WERI-Rb-1 (cell line): Measurements from ENCODE around the gene ZNF653.
A peak's percentile ranks its signal among the peaks of the same experiment; 100 is the strongest.

Source experiments
- DNase-seq: peaks from one replicate; pipeline ENCODE4 v3.0.0-alpha.2; 2020
- H3K27ac ChIP-seq: fragments of 250-450 bp; sonication (Bioruptor Pico); 2 replicates; pipeline ENCODE4 v1.5.1; 2020; ENCODE audit warnings: mild to moderate bottlenecking, moderate library complexity
- H3K27me3 ChIP-seq: fragments of 250-450 bp; sonication (Bioruptor Pico); 2 replicates; pipeline ENCODE4 v1.5.1; 2021; ENCODE audit warnings: mild to moderate bottlenecking, low read depth, moderate library complexity; ENCODE audit not compliant: insufficient read depth, severe bottlenecking
- H3K36me3 ChIP-seq: fragments of 250-450 bp; sonication (Bioruptor Pico); 2 replicates; pipeline ENCODE4 v1.5.1; 2020; ENCODE audit warnings: mild to moderate bottlenecking, moderate library complexity
- H3K4me3 ChIP-seq: 2 replicates; pipeline ENCODE4 v1.5.1; 2011; ENCODE audit warnings: low read depth, mild to moderate bottlenecking, control low read depth, low read length
- H3K9me3 ChIP-seq: fragments of 250-450 bp; sonication (Bioruptor Pico); 2 replicates; pipeline ENCODE4 v1.5.1; 2021; ENCODE audit warnings: mild to moderate bottlenecking, moderate library complexity; ENCODE audit not compliant: severe bottlenecking
- CTCF ChIP-seq: IDR thresholded peaks from 2 replicates; pipeline ENCODE4 v1.5.1; 2011; ENCODE audit warnings: low read depth, mild to moderate bottlenecking, control low read depth, inconsistent platforms, low read length

Gene ZNF653

GRCh38 chr19:11482384-11483050, 23.1 kb downstream of the ZNF653 start:
- Histone ChIP-seq H3K27ac (no peak overlapping the region), H3K27me3 (peaks cover 31% of the 10 kb centered on the region), H3K36me3 (peaks cover 3% of the 10 kb centered on the region; the same call in 1 of the 2 replicates), H3K4me3 (peak overlapping the region; percentile 59), H3K9me3 (no peaks in the 10 kb centered on the region)
- peak; percentile 98 for TF ChIP-seq CTCF
- DNase-seq = peak; percentile 83

GRCh38 chr19:11481534-11482383, 23.9 kb downstream of the ZNF653 start:
- Histone ChIP-seq H3K27ac (no peak overlapping the region), H3K27me3 (peaks cover 31% of the 10 kb centered on the region), H3K36me3 (peaks cover 3% of the 10 kb centered on the region; the same call in 1 of the 2 replicates), H3K4me3 (peak overlapping the region; percentile 59), H3K9me3 (no peaks in the 10 kb centered on the region)
- DNase-seq = peak; percentile 92
- no peak for TF ChIP-seq CTCF

- Histone ChIP-seq H3K9me3 (no peaks in the 10 kb centered on the region), H3K36me3 (peaks cover 3% of the 10 kb centered on the region; the same call in 1 of the 2 replicates), H3K27ac (no peak within 1 kb of the TSS), H3K4me3 (peak within 1 kb of the TSS; percentile 59), H3K27me3 (peaks cover 31% of the 10 kb centered on the region)
- peak; percentile 37 for DNase-seq
- no peak for TF ChIP-seq CTCF
Measured at GRCh38 chr19:11480715-11481533, 24.7 kb downstream of the ZNF653 start, which contains the start of gene ELAVL3. Gene ELAVL3 (minus strand): TSS chr19:11481046. CDS start chr19:11480608, 438 bp downstream.

- Histone ChIP-seq H3K27ac (no peak overlapping the region), H3K36me3 (peaks cover 3% of the 10 kb centered on the region; the same call in 1 of the 2 replicates), H3K9me3 (no peaks in the 10 kb centered on the region), H3K4me3 (peak overlapping the region; percentile 52), H3K27me3 (peaks cover 31% of the 10 kb centered on the region)
- TF ChIP-seq CTCF = no peak
- DNase-seq = no peak
Measured at GRCh38 chr19:11479898-11480714, 25.5 kb downstream of the ZNF653 start.
